Parathyroid adenoma (tissue), 2 donors: ENCODE measurements around the gene KAZN.

ENCODE experiments used
- H2AFZ ChIP-seq: fragments of 300-600 bp; sonication (generic); one replicate; pipeline ENCODE4 v1.7.0; 2017; ENCODE audit warnings: antibody characterized with exemption, mild to moderate bottlenecking
- H3K27ac ChIP-seq: fragments of 300-600 bp; sonication (generic); one replicate; pipeline ENCODE4 v1.7.0; 2017
- H3K27me3 ChIP-seq: fragments of 300-600 bp; sonication (generic); one replicate; pipeline ENCODE4 v1.7.0; 2017; ENCODE audit warnings: low read length; ENCODE audit not compliant: control insufficient read depth, insufficient read depth
- H3K36me3 ChIP-seq: fragments of 300-600 bp; sonication (generic); one replicate; pipeline ENCODE4 v1.7.0; 2017; ENCODE audit warnings: low read length; ENCODE audit not compliant: control insufficient read depth, insufficient read depth
- H3K4me1 ChIP-seq: fragments of 300-600 bp; sonication (generic); one replicate; pipeline ENCODE4 v1.7.0; 2017; ENCODE audit warnings: control low read depth
- H3K4me2 ChIP-seq: fragments of 300-600 bp; sonication (generic); one replicate; pipeline ENCODE4 v1.7.0; 2017; ENCODE audit warnings: low read length
- H3K4me3 ChIP-seq: fragments of 300-600 bp; sonication (generic); one replicate; pipeline ENCODE4 v1.7.0; 2017; ENCODE audit warnings: low read depth, low read length
- H3K79me2 ChIP-seq: fragments of 300-600 bp; sonication (generic); one replicate; pipeline ENCODE4 v1.7.0; 2017; ENCODE audit warnings: control low read depth
- H3K9ac ChIP-seq: fragments of 300-600 bp; sonication (generic); one replicate; pipeline ENCODE4 v1.7.0; 2017; ENCODE audit warnings: mild to moderate bottlenecking
- H3K9me3 ChIP-seq: fragments of 300-600 bp; sonication (generic); one replicate; pipeline ENCODE4 v1.7.0; 2017; ENCODE audit warnings: low read length; ENCODE audit not compliant: control insufficient read depth
- TF ChIP-seq, protein P1 (sequence below): fragments of 300-600 bp; sonication (generic); IDR thresholded peaks from one replicate; pipeline ENCODE4 v1.7.0; 2017; ENCODE audit warnings: antibody characterized with exemption, mild to moderate bottlenecking
- donor health status: primary hyperparathyroidism.

Gene KAZN

DNA sequence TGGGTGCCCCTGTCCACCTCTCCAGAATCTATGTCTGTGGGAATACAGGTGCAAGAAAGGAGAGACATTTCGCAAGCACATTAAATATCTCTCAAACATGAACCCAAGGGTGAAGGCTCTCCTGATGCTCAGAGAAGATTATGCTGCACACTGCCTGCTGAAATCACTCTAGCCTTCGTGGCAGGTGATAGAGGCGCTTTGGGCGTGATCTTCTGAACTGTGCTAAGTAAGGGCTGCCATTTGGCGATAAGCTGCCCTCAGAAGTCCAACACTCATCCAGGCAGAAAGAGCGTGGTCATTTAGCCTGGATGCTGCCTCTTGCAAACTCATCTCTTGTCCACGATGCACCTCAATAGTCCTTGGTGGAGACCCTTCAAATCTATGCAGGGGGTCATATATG, 241.9 kb downstream of the KAZN start:
- Histone ChIP-seq H3K36me3 (no peaks in the 10 kb centered on the region), H3K4me1 (no peaks in the 10 kb centered on the region)
- TF ChIP-seq, protein P1, sequence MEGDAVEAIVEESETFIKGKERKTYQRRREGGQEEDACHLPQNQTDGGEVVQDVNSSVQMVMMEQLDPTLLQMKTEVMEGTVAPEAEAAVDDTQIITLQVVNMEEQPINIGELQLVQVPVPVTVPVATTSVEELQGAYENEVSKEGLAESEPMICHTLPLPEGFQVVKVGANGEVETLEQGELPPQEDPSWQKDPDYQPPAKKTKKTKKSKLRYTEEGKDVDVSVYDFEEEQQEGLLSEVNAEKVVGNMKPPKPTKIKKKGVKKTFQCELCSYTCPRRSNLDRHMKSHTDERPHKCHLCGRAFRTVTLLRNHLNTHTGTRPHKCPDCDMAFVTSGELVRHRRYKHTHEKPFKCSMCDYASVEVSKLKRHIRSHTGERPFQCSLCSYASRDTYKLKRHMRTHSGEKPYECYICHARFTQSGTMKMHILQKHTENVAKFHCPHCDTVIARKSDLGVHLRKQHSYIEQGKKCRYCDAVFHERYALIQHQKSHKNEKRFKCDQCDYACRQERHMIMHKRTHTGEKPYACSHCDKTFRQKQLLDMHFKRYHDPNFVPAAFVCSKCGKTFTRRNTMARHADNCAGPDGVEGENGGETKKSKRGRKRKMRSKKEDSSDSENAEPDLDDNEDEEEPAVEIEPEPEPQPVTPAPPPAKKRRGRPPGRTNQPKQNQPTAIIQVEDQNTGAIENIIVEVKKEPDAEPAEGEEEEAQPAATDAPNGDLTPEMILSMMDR, result no peak

DNA sequence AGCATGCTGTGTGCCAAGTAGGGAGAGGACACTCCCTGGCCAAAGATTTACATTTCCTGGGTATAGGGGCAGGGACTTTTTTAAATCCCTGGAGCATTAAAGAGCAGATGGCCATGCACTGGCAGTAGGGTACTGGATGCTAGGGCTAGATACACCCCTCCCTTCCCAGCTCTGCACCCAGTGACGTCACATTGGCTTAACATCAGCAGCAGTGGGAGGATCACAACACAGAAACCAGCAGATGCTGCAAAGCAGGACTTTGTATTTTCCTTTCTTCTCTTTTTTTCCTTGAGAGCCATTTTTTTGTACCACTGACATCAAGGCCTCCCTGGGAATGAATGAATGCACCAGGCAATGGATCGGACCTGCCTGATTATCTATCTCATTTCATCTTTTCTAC, 243.0 kb downstream of the KAZN start:
- TF ChIP-seq, protein P1, result no peak
- Histone ChIP-seq H3K9me3 (no peaks in the 10 kb centered on the region), H3K4me1 (no peaks in the 10 kb centered on the region), H3K36me3 (no peaks in the 10 kb centered on the region), H2AFZ (no peak overlapping the region), H3K79me2 (no peaks in the 10 kb centered on the region), H3K27me3 (no peaks in the 10 kb centered on the region), H3K4me2 (no peak overlapping the region), H3K9ac (no peak overlapping the region), H3K27ac (no peak overlapping the region), H3K4me3 (no peak overlapping the region)

More for the DNA sequence above, 241.9 kb downstream of the KAZN start:
- H3K79me2 ChIP-seq, result no peaks in the 10 kb centered on the region
- no peaks in the 10 kb centered on the region for H3K9me3 ChIP-seq
- no peak overlapping the region for H3K4me3 ChIP-seq
- no peak overlapping the region for H2AFZ ChIP-seq
- no peaks in the 10 kb centered on the region for H3K27me3 ChIP-seq
- H3K27ac ChIP-seq, result no peak overlapping the region
- no peak overlapping the region for H3K9ac ChIP-seq
- no peak overlapping the region for H3K4me2 ChIP-seq

DNA sequence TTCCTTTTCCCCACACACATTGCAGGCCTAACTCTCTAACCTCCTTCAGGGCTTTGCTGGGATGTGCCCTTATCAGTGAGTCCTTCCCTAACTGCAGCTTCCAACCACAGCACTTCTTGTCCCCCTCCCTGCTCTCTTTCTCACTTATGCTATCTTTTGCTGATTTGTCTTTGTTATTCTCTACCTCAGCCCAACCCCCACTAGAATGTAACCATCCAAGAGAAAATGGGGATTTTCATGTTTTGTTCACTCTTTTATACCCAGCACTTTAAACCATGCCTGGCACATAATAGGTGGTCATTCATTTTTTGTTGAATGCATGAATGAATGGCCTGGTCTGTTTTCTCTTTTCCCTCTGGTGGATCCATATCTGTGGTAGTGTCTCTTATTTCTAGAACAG, 243.5 kb downstream of the KAZN start:
- no peak overlapping the region for H3K27ac ChIP-seq
- no peaks in the 10 kb centered on the region for H3K9me3 ChIP-seq

DNA sequence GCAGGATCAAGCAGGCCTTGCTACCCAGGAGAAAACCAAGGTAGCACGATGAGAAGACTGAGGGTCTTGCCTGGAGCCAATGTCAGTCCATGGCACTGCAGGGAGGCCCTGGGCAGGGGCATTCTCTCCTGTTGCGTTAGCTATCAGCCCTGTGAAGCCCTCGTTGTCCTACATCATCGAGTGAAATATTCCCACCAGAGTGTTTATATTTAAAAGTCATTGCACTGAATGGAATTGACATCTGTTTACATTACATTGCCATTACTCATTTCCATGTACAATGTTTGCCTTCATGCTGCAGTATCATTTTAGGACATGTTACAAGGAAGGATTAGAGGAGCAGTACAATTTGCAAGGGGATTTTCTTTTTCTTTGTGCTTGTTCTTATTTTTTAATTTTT, 243.9 kb downstream of the KAZN start:
- Histone ChIP-seq H3K9me3 (no peaks in the 10 kb centered on the region), H3K27ac (no peak overlapping the region), H3K36me3 (no peaks in the 10 kb centered on the region), H2AFZ (no peak overlapping the region), H3K4me1 (no peaks in the 10 kb centered on the region), H3K27me3 (no peaks in the 10 kb centered on the region), H3K4me2 (no peak overlapping the region), H3K9ac (no peak overlapping the region), H3K79me2 (no peaks in the 10 kb centered on the region), H3K4me3 (no peak overlapping the region)
- TF ChIP-seq, protein P1, result no peak

More for the DNA sequence above, 243.5 kb downstream of the KAZN start:
- TF ChIP-seq, protein P1, result no peak
- no peak overlapping the region for H3K9ac ChIP-seq
- no peaks in the 10 kb centered on the region for H3K79me2 ChIP-seq
- no peaks in the 10 kb centered on the region for H3K27me3 ChIP-seq
- H3K4me3 ChIP-seq, result no peak overlapping the region
- H3K4me1 ChIP-seq, result no peaks in the 10 kb centered on the region
- H2AFZ ChIP-seq, result no peak overlapping the region
- no peak overlapping the region for H3K4me2 ChIP-seq
- H3K36me3 ChIP-seq, result no peaks in the 10 kb centered on the region

DNA sequence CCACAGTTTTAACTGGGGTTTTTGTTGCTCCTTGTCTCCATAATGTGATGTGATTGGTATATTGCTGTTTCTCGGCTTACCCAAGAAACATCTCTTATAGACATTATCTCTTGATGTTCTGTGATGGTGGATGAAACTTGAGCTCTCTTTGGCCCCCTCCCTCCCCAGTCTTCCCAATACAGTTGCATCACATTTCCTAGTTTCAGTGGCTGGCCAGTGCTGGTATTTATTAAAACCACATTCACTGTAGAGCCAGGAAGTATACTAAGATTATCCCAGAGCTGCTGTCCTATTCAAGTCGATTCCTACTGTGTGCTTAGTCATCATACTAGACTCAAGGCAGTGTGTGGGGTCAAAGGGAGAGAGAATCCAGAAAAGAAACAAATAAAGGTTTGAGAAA, 244.4 kb downstream of the KAZN start:
- no peak overlapping the region for H3K4me2 ChIP-seq
- no peaks in the 10 kb centered on the region for H3K4me1 ChIP-seq
- H3K27me3 ChIP-seq, result no peaks in the 10 kb centered on the region
- no peak overlapping the region for H2AFZ ChIP-seq
- H3K36me3 ChIP-seq, result no peaks in the 10 kb centered on the region
- H3K79me2 ChIP-seq, result no peaks in the 10 kb centered on the region
- no peaks in the 10 kb centered on the region for H3K9me3 ChIP-seq
- no peak overlapping the region for H3K9ac ChIP-seq
- H3K4me3 ChIP-seq, result no peak overlapping the region
- TF ChIP-seq, protein P1, result no peak
- no peak overlapping the region for H3K27ac ChIP-seq
